HG03045 (cell line): ENCODE measurements around the gene MUS81.

ENCODE experiments used
- ATAC-seq: cut with Tn5 transposase; IDR thresholded peaks from one replicate; pipeline ENCODE4 v1.9.1; 2021; ENCODE audit warnings: mild to moderate bottlenecking, moderate library complexity; ENCODE audit not compliant: unreplicated experiment

The MUS81 gene

DNA sequence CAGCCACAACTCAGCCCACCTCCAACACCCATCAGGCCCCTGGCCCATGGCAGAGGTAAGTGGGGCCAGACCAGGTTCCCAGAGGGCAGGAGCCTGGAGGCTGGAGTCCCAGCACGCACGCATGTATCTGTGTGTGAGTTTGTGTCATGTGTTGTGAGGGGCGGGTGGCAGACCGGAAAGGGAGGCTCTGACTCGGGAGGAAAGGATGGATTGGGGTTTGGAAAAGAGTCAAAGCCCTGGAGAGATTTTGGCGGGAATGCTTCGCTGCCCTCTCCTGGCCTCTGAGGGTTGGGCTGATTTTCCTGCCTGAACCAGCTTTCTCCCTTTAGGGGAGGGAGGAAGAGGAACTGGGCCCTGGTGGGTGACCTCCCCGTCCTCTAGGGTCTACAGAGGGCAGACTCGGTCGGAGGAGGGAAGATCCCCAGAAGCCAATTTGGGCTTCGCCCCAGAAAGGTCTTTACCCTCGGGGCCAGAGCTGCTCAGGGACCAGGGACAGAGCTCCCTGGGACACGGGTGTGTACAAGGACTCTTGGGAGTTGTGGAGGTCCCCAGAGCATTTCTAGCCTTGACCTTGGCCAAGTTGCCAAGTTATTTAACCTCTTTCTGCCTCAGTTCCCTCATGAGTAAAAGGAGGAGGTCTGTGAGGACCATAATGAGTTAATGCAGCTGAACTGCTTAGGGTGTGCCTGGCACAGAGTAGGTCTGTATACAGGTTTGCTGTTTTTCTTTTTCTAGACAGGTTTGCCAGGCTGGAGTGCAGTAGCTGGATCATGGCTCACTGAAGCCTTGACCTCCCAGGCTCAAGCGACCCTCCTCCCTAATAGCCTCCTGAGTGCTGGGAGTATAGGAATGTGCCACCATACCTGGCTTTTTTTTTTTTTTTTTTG lies 51.7 kb downstream of the MUS81 start:
- ATAC-seq, result no peak

DNA sequence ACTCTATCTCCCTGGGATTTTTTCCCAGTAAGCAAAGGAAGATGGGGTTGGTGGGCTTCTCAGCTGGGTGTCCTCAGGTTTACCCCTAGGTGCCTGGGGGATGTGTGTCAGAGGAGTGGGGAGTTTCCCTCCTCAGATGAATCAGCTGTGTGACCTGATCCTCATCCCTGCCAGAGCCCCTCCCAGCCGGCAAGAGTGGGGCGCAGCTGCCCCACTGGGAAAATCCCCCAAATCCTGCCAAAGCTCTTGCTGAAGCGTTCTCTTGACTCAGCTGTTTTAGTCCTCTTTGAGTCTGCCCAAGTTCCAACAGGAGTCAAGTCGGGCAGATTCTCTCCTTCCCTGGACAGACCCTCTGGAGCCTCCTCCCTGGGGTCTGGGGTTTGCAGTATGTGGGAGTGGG lies 52.6 kb downstream of the MUS81 start:
- ATAC-seq, result no peak

DNA sequence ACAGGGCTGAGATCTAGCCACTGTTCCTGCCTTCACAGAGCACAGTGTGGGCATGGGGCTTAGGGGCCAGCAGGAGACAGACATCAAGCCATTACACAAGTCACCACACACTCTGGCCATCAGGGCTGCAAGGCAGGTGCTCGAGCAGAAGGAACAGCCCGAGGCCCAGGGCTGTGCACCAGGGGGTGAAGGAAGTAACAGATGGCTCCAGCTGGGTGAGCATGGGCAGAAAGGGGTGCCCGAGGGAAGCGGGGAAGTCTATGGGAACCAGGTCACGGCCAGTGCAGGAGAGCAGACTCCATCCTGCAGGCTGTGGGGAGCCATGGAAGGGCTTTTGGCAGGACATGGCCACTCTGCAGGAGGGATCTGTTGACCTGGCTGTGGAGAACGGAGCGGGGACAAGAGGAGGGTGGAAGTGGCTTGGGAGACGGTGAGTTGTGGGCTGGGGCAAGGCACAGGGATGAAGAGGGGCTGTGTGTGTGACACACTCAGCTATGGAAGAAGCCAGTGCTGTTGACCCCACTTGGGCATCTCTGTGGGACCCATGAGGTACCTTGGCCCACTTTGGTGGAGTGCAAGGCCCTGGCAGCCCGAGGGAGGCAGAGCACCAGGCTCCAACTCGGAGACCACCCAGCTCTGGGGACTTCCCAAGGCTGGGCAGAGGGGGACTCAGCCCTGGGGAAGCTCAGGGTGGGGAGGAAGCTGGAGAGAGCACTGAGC lies 55.0 kb downstream of the MUS81 start:
- ATAC-seq, result no peak

- no peak for ATAC-seq
Measured at GRCh38 chr11:65915821-65916251, 55.6 kb downstream of the MUS81 start.
